CD4-positive, alpha-beta memory T cell (primary cell): ENCODE measurements around the gene FAT1. TPM values are rescaled to one million over a fixed set of nuclear protein-coding genes. Genes with fewer than 3 reads are reported as not detected.
A peak's percentile ranks its signal among the peaks of the same experiment; 100 is the strongest.

Experiments
- CTCF ChIA-PET: fragments of 350-600 bp; sonication (Branson Sonifier 250); formaldehyde crosslinking; loops from one replicate; lab custom pipeline; 2021; ENCODE audit warnings: inconsistent platforms; ENCODE audit not compliant: partially characterized antibody; lab: Charles Lee
- POLR2A ChIA-PET: fragments of 350-600 bp; sonication (Branson Sonifier 250); formaldehyde crosslinking; loops from one replicate; lab custom pipeline; 2021; ENCODE audit not compliant: partially characterized antibody; lab: Charles Lee
- DNase-seq, 5 donors: peaks; one replicate each; pipeline versions ENCODE4 v3.0.0 to v3.0.0-alpha.2; 2020 to 2022; ENCODE audit warnings: mixed read lengths in 1 of 5
- H3K27ac ChIP-seq: one replicate; pipeline ENCODE4 v1.7.0; 2013; ENCODE audit warnings: low read depth, low read length
- H3K27me3 ChIP-seq: 2 replicates; pipeline ENCODE4 v1.7.0; 2013; ENCODE audit warnings: mild to moderate bottlenecking, low read length, moderate library complexity; ENCODE audit not compliant: insufficient read depth
- H3K36me3 ChIP-seq: 2 replicates; pipeline ENCODE4 v1.7.0; 2013; ENCODE audit warnings: mild to moderate bottlenecking, low read length, moderate library complexity; ENCODE audit not compliant: insufficient read depth
- H3K4me1 ChIP-seq: 2 replicates; pipeline ENCODE4 v1.7.0; 2013; ENCODE audit warnings: mild to moderate bottlenecking, low read length, moderate library complexity; ENCODE audit not compliant: insufficient read depth
- H3K4me3 ChIP-seq, 2 donors: one replicate each; pipeline ENCODE4 v1.7.0; 2013; ENCODE audit warnings: low read length in 2 of 2, mild to moderate bottlenecking in 1 of 2
- H3K9me3 ChIP-seq, 2 donors: one replicate each; pipeline ENCODE4 v1.7.0; 2013; ENCODE audit warnings: low read length in 2 of 2, control low read depth in 1 of 2; ENCODE audit not compliant: control insufficient read depth in 1 of 2
- H3K27ac Mint-ChIP-seq, 7 donors: one replicate each; pipeline ENCODE4 v1.8.0; 2020 to 2021; ENCODE audit warnings: mixed read lengths in 7 of 7, mild to moderate bottlenecking in 6 of 7, inconsistent platforms in 3 of 7, moderate library complexity in 3 of 7
- H3K27me3 Mint-ChIP-seq, 2 donors: one replicate each; pipeline ENCODE4 v1.8.0; 2020 to 2021; ENCODE audit warnings: mixed read lengths in 2 of 2
- H3K36me3 Mint-ChIP-seq, 2 donors: one replicate each; pipeline ENCODE4 v1.8.0; 2020 to 2021; ENCODE audit warnings: mixed read lengths in 2 of 2, inconsistent platforms in 1 of 2, mild to moderate bottlenecking in 1 of 2
- H3K4me1 Mint-ChIP-seq, 4 donors: one replicate each; pipeline ENCODE4 v1.8.0; 2020 to 2021; ENCODE audit warnings: mixed read lengths in 4 of 4, mild to moderate bottlenecking in 1 of 4
- H3K4me3 Mint-ChIP-seq, 8 donors: one replicate each; pipeline ENCODE4 v1.8.0; 2020 to 2021; ENCODE audit warnings: mixed read lengths in 8 of 8, mild to moderate bottlenecking in 7 of 8, moderate library complexity in 6 of 8, inconsistent platforms in 3 of 8
- H3K9me3 Mint-ChIP-seq, 8 donors: one replicate each; pipeline ENCODE4 v1.8.0; 2020 to 2021; ENCODE audit warnings: mixed read lengths in 8 of 8, mild to moderate bottlenecking in 5 of 8, inconsistent platforms in 3 of 8, moderate library complexity in 1 of 8
- intact Hi-C: fragments of 100-400 bp; cut with micrococcal nuclease; formaldehyde crosslinking; loops from one replicate; pipeline ENCODE4 v1.15.1; 2023
- polyA plus RNA-seq, 2 donors: library from polyadenylated mRNA; unstranded; fragments of 300-500 nt; fragmentation: Illumina TruSeq; gene quantifications; one replicate each; pipeline ENCODE4 v1.2.3, GENCODE V29; 2021
- total RNA-seq, 2 experiments: library from RNA; stranded (reverse); gene quantifications; one replicate each; pipeline ENCODE4 v1.2.3, GENCODE V29; 2021

The FAT1 gene
- total and polyA plus RNA-seq, 4 experiments from 2014 or later = not detected

DNA sequence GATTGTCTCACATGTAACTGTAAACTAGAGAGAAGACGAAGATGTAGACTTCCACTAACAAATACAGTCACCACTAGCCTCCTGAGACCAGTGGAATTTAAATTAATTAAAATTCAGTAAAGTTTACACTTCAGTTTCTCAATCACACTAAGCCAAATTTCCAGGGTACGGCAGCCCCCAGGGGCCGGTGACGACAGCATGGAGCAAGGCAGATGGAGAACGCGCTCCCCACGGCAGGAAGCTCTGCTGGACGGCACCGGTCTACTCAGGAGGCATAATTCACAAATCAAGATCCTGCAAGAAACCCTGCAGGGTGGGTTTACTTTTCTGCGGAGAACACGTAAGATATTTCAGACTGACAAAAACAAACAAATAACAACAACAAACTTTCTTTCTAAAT, 80.7 kb downstream of the FAT1 start:
- no peak for DNase-seq
- Mint-ChIP-seq H3K9me3 (peaks cover 0 to 4% (median under 1%) of the 10 kb centered on the region in 8 donors), H3K27ac (no peak overlapping the region), H3K4me1 (no peaks in the 10 kb centered on the region), H3K27me3 (no peaks in the 10 kb centered on the region), H3K4me3 (no peak overlapping the region), H3K36me3 (no peaks in the 10 kb centered on the region)
- POLR2A ChIA-PET = no interaction called here
- Histone ChIP-seq H3K4me3 (no peak overlapping the region), H3K36me3 (no peaks in the 10 kb centered on the region), H3K27ac (no peak overlapping the region), H3K4me1 (no peaks in the 10 kb centered on the region), H3K27me3 (no peaks in the 10 kb centered on the region), H3K9me3 (no peaks in the 10 kb centered on the region)
- intact Hi-C loops = no loop called here
- CTCF ChIA-PET = no interaction called here

DNA sequence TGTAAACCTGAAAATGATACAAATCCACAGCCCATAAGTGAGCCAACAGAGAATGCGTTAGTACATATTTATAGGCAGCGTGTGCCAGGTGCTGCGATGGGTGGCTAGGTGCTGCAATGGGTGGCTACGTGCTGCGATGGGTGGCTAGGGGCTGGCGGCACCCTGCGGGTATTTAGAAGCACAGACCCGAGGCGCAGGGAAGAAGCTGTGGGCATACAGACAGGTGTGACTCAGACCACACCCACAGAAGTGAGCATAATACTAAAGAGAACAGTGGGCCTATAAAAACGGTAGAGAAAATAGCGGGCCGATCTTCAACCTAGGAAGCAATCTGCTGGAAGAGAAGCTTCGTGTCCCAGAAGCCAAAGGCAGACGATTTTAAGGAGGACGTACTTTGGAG, 81.1 kb downstream of the FAT1 start:
- H3K4me1 Mint-ChIP-seq = no peaks in the 10 kb centered on the region
- no peaks in the 10 kb centered on the region for H3K27me3 ChIP-seq
- no peaks in the 10 kb centered on the region for H3K4me1 ChIP-seq
- no peaks in the 10 kb centered on the region for H3K36me3 ChIP-seq
- peaks cover 0 to 4% (median under 1%) of the 10 kb centered on the region in 8 donors for H3K9me3 Mint-ChIP-seq
- CTCF ChIA-PET = no interaction called here
- H3K27me3 Mint-ChIP-seq = no peaks in the 10 kb centered on the region
- H3K27ac Mint-ChIP-seq = no peak overlapping the region
- intact Hi-C loops = no loop called here
- H3K4me3 ChIP-seq = no peak overlapping the region
- H3K36me3 Mint-ChIP-seq = no peaks in the 10 kb centered on the region
- no peak for DNase-seq
- H3K27ac ChIP-seq = no peak overlapping the region
- no peaks in the 10 kb centered on the region for H3K9me3 ChIP-seq
- POLR2A ChIA-PET = no interaction called here
- H3K4me3 Mint-ChIP-seq = no peak overlapping the region

GRCh38 chr4:186634591-186635128, 89.0 kb downstream of the FAT1 start:
- DNase-seq = no peak
- no peaks in the 10 kb centered on the region for H3K4me1 ChIP-seq
- intact Hi-C loops = no loop called here
- Mint-ChIP-seq H3K4me3 (no peak overlapping the region), H3K9me3 (peaks cover 0 to 8% (median 3%) of the 10 kb centered on the region in 8 donors), H3K36me3 (no peaks in the 10 kb centered on the region), H3K27ac (no peak overlapping the region), H3K27me3 (no peaks in the 10 kb centered on the region), H3K4me1 (no peaks in the 10 kb centered on the region)
- H3K4me3 ChIP-seq = no peak overlapping the region
- CTCF ChIA-PET = interaction anchor here (1.8 kb wide), 1 partner anchor 47 kb away, joined by 4 read pairs; no protein-coding TSS in a partner anchor
- H3K27ac ChIP-seq = no peak overlapping the region
- H3K27me3 ChIP-seq = no peaks in the 10 kb centered on the region
- no peaks in the 10 kb centered on the region for H3K9me3 ChIP-seq
- POLR2A ChIA-PET = no interaction called here
- H3K36me3 ChIP-seq = no peaks in the 10 kb centered on the region

DNA sequence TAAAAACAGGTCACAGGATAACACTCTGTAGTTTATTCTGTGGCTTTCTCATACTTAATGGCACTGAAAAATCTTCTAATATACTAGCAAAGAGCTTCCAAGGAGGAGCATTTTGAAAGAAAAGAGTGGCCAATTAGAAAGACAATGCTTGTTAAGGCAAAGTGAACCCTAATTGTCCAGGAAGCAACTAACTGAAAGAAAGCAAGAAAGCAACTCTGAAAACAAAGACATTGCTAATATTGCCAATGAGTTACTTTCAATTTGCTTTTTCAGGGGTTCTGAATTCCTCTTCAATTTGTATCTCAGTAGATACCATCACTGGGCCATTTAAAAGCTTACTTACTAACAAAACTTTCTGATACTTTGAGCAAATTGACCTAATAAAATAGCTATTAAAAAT, 89.8 kb downstream of the FAT1 start:
- POLR2A ChIA-PET = no interaction called here
- Histone ChIP-seq H3K27me3 (no peaks in the 10 kb centered on the region), H3K9me3 (no peaks in the 10 kb centered on the region), H3K4me1 (no peaks in the 10 kb centered on the region), H3K4me3 (no peak overlapping the region), H3K27ac (no peak overlapping the region), H3K36me3 (no peaks in the 10 kb centered on the region)
- CTCF ChIA-PET = interaction anchor here (1.8 kb wide), 1 partner anchor 47 kb away, joined by 4 read pairs; no protein-coding TSS in a partner anchor
- no peak for DNase-seq
- no peak overlapping the region for H3K27ac Mint-ChIP-seq
- no peak overlapping the region for H3K4me3 Mint-ChIP-seq
- H3K27me3 Mint-ChIP-seq = no peaks in the 10 kb centered on the region
- H3K36me3 Mint-ChIP-seq = no peaks in the 10 kb centered on the region
- H3K9me3 Mint-ChIP-seq = peaks cover 0 to 8% (median 3%) of the 10 kb centered on the region in 8 donors
- H3K4me1 Mint-ChIP-seq = no peaks in the 10 kb centered on the region
- intact Hi-C loops = no loop called here

GRCh38 chr4:186630128-186630527, 93.5 kb downstream of the FAT1 start:
- POLR2A ChIA-PET = no interaction called here
- no peaks in the 10 kb centered on the region for H3K36me3 Mint-ChIP-seq
- intact Hi-C loops = no loop called here

DNA sequence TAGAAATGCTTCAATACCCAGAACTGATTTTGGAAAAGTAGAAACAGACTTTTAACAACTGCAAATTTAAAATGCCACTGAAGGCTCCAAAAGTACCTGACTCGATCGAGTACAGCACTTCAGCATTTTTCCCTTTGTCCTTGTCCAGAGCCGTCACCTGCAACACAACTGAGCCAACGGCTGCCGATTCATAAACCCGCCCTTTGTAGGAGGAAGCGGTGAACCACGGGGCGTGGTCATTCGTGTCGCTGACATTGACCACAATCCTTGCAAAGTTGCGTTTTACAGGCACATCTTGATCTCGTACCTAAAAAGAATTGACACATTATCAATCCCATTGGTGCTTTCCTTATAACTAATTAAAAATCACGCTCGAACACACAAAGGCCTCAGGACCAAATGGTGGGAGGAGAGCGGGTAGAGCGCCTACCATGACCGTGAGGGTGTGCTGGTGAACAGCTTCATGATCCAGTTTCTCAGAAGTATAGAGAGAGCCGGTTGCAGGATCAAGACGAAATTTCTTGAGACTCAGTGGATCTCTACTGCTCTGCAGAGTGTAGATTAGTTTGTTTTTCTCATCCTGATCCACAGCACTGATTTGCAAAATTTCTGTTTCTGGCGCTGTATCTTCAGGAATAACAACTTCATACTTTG, 95.5 kb downstream of the FAT1 start:
- peak overlapping the region in 1 of 7 donors; percentile 46 for H3K27ac Mint-ChIP-seq
- intact Hi-C loops = no loop called here
- no peak for DNase-seq
- Histone ChIP-seq H3K4me3 (no peak overlapping the region), H3K36me3 (no peaks in the 10 kb centered on the region), H3K27me3 (no peaks in the 10 kb centered on the region), H3K27ac (no peak overlapping the region), H3K9me3 (no peaks in the 10 kb centered on the region), H3K4me1 (no peaks in the 10 kb centered on the region)
- H3K9me3 Mint-ChIP-seq = peaks cover 0 to 12% (median 6%) of the 10 kb centered on the region in 8 donors
- no peaks in the 10 kb centered on the region for H3K27me3 Mint-ChIP-seq
- ChIA-PET POLR2A (no interaction called here), CTCF (no interaction called here)
- no peaks in the 10 kb centered on the region for H3K36me3 Mint-ChIP-seq
- peaks cover 0 to 7% (median 2%) of the 10 kb centered on the region in 4 donors for H3K4me1 Mint-ChIP-seq
- peak overlapping the region in 2 of 8 donors; percentile 25 to 36 for H3K4me3 Mint-ChIP-seq

More at GRCh38 chr4:186630128-186630527, 93.5 kb downstream of the FAT1 start:
- H3K9me3 ChIP-seq = no peaks in the 10 kb centered on the region
- no peaks in the 10 kb centered on the region for H3K4me1 ChIP-seq
- Mint-ChIP-seq H3K27ac (no peak overlapping the region), H3K4me3 (no peak overlapping the region), H3K27me3 (no peaks in the 10 kb centered on the region), H3K4me1 (peaks cover 0 to 7% (median 2%) of the 10 kb centered on the region in 4 donors), H3K9me3 (peaks cover 0 to 12% (median 6%) of the 10 kb centered on the region in 8 donors)
- no peak for DNase-seq
- CTCF ChIA-PET = no interaction called here
- no peak overlapping the region for H3K27ac ChIP-seq
- no peaks in the 10 kb centered on the region for H3K36me3 ChIP-seq
- H3K27me3 ChIP-seq = no peaks in the 10 kb centered on the region
- no peak overlapping the region for H3K4me3 ChIP-seq

GRCh38 chr4:186627226-186627865, 96.3 kb downstream of the FAT1 start:
- CTCF ChIA-PET = no interaction called here

More at GRCh38 chr4:186627226-186627865, 96.3 kb downstream of the FAT1 start:
- Mint-ChIP-seq H3K4me3 (no peak overlapping the region), H3K36me3 (no peaks in the 10 kb centered on the region), H3K27ac (no peak overlapping the region), H3K4me1 (peaks cover 0 to 7% (median 2%) of the 10 kb centered on the region in 4 donors), H3K27me3 (peaks cover 0 to 2% of the 10 kb centered on the region in 2 donors), H3K9me3 (peaks cover 3 to 12% (median 6%) of the 10 kb centered on the region in 8 donors)
- Histone ChIP-seq H3K4me1 (no peaks in the 10 kb centered on the region), H3K4me3 (no peak overlapping the region), H3K27me3 (no peaks in the 10 kb centered on the region), H3K36me3 (no peaks in the 10 kb centered on the region), H3K9me3 (no peaks in the 10 kb centered on the region), H3K27ac (no peak overlapping the region)
- DNase-seq = no peak
- intact Hi-C loops = no loop called here
- POLR2A ChIA-PET = no interaction called here
